PC-3 (cell line): ENCODE data around the gene RCBTB2. TPM values are rescaled to one million over a fixed set of nuclear protein-coding genes. Genes with fewer than 3 reads are reported as not detected.

ENCODE experiments used
- ATAC-seq: fragments of 200-7000 bp; cut with Tn5 transposase; 2 replicates; pipeline ENCODE4 v1.9.1; 2020; ENCODE audit warnings: mild to moderate bottlenecking, moderate library complexity
- BruUV-seq: library from RNA; stranded (reverse); fragments of 400-500 nt; replicated peaks from 2 replicates; lab custom pipeline; 2021; lab: Mats Ljungman, UMichigan
- CTCF ChIA-PET: fragments of 300-600 bp; sonication (Branson Sonifier 250); formaldehyde crosslinking; loops from one replicate; lab custom pipeline; 2022; ENCODE audit warnings: antibody characterized with exemption; lab: Charles Lee
- POLR2A ChIA-PET: fragments of 300-600 bp; sonication (Branson Sonifier 250); formaldehyde crosslinking; loops from one replicate; lab custom pipeline; 2022; ENCODE audit warnings: antibody characterized with exemption; ENCODE audit not compliant: unreplicated experiment; lab: Charles Lee
- DNase-seq: peaks from one replicate; pipeline ENCODE4 v3.0.0-alpha.2; 2015
- H2AFZ ChIP-seq: fragments of 300-600 bp; sonication (generic); 2 replicates; pipeline ENCODE4 v1.6.0; 2016; ENCODE audit warnings: antibody characterized with exemption, low read length
- H3F3A ChIP-seq: fragments of 300-600 bp; sonication (generic); one replicate; pipeline ENCODE4 v1.6.0; 2017; ENCODE audit warnings: antibody characterized with exemption, low read length, control low read depth, mild to moderate bottlenecking; ENCODE audit not compliant: unreplicated experiment
- H3K27ac ChIP-seq: fragments of 300-600 bp; sonication (generic); 2 replicates; pipeline ENCODE4 v1.5.1; 2016; ENCODE audit warnings: mild to moderate bottlenecking, low read length
- H3K27me3 ChIP-seq: fragments of 300-600 bp; sonication (generic); 2 replicates; pipeline ENCODE4 v1.6.1; 2016; ENCODE audit warnings: low read length, mixed read lengths
- H3K36me3 ChIP-seq: fragments of 300-600 bp; sonication (generic); 2 replicates; pipeline ENCODE4 v1.6.1; 2016; ENCODE audit warnings: low read depth, mixed run types, low read length, mixed read lengths
- H3K4me1 ChIP-seq: fragments of 300-600 bp; sonication (generic); 2 replicates; pipeline ENCODE4 v1.5.1; 2016; ENCODE audit warnings: low read length; ENCODE audit not compliant: insufficient read depth
- H3K4me2 ChIP-seq: fragments of 300-600 bp; sonication (generic); 2 replicates; pipeline ENCODE4 v1.6.0; 2016; ENCODE audit warnings: low read length
- H3K4me3 ChIP-seq: fragments of 300-600 bp; sonication (generic); 2 replicates; pipeline ENCODE4 v1.5.1; 2016; ENCODE audit warnings: mild to moderate bottlenecking, low read length, mixed read lengths
- H3K79me2 ChIP-seq: fragments of 300-600 bp; sonication (generic); 2 replicates; pipeline ENCODE4 v1.6.1; 2017; ENCODE audit warnings: low read length, mixed read lengths
- H3K9ac ChIP-seq: fragments of 300-600 bp; sonication (generic); 2 replicates; pipeline ENCODE4 v1.6.0; 2016; ENCODE audit warnings: mild to moderate bottlenecking, low read length
- H3K9me2 ChIP-seq: fragments of 300-600 bp; sonication (generic); replicated peaks from 2 replicates; pipeline ENCODE4 v1.6.1; 2016; ENCODE audit warnings: mixed run types, low read length, mixed read lengths
- H3K9me3 ChIP-seq: fragments of 300-600 bp; sonication (generic); 2 replicates; pipeline ENCODE4 v1.6.1; 2016; ENCODE audit warnings: low read length, mixed read lengths
- H4K20me1 ChIP-seq: fragments of 300-600 bp; sonication (generic); 2 replicates; pipeline ENCODE4 v1.6.1; 2016; ENCODE audit warnings: low read length, mixed read lengths
- EZH2 ChIP-seq: fragments of 300-600 bp; sonication (generic); IDR thresholded peaks from one replicate; pipeline ENCODE4 v1.6.1; 2017; ENCODE audit warnings: antibody characterized with exemption, mild to moderate bottlenecking, low read length; ENCODE audit not compliant: unreplicated experiment
- EZH2phosphoT487 ChIP-seq: fragments of 300-600 bp; sonication (generic); IDR thresholded peaks from 2 replicates; pipeline ENCODE4 v1.6.1; 2018; ENCODE audit warnings: mild to moderate bottlenecking, antibody characterized with exemption, low read length, borderline replicate concordance
- intact Hi-C: fragments of 100-400 bp; cut with micrococcal nuclease; formaldehyde crosslinking; loops from 2 replicates; pipeline ENCODE4 v1.9.0; 2023
- total RNA-seq: library from RNA; depleted of rRNA; stranded (reverse); fragments of >200 nt; gene quantifications from 2 replicates; pipeline ENCODE4 v1.2.3, GENCODE V29; 2014
- TF ChIP-seq, protein P1 (sequence below): fragments of 300-600 bp; sonication (generic); conservative IDR thresholded peaks from 2 replicates; pipeline ENCODE4 v1.5.1; 2017; ENCODE audit warnings: antibody characterized with exemption, low read depth, mild to moderate bottlenecking, low read length

RCBTB2 gene
- total RNA-seq, 1 experiment from 2014 or later = 2.5 TPM

DNA sequence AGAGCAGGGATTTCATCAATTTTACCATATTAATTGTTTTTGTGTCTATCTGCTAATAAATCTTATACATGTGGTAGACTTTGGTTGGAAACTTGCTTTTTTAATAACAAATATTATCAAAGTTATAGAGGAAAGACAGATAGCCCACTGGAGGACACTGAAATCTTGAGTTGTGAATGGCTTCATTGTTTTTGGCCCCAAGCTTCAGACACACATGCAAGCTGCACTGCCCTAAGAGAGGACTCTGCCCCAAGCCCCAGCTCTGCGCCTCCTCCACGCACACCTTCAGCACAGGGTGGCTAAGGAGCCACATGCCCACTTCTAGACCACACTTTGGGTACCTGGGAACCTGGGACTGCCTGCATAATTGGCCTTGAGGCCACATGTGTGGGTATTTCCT lies 35.2 kb downstream of the RCBTB2 start:
- H3K9me2 ChIP-seq = no peaks in the 10 kb centered on the region
- CTCF ChIA-PET = no interaction called here

DNA sequence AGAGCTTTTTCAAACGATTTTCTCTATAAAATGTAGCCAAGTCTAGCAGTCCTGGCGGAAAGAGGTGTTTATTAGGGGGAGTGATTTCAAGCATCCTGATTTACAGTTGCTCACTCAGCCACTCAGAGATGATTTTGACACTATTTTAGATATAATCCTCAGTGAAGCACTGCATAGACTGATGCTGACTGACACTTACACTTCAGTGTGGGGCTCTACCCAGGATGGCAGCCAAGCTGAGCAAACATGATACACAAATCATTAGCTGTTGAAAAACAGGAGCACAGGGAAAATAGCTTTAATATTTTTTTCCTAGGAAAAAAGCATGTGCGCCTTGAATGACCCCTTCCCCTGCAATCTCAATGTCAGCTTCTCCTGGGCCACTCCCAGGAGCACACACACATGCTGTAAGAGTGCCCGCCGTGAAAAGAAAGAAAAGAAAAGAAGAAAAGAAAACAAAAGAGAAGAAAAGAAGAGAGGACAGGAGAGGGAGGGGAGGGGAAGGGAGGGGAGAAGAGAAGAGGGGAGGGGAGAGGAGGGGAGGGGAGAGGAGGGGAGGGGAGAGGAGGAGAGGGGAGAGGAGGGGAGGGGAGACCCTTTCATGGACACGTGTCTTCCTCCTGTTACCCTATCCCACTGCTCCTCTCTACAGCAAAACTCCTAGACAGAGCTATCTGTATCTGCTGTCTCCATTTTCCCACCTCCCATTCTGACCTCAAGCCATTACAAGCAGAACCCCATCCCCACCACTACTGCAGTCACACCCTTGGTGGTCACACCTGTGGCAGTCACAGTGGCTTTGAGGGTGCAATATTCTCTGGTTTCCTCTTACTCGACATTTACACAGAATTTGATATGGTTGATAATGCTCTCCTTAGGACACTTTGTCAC lies 36.4 kb downstream of the RCBTB2 start:
- intact Hi-C loops = no loop called here
- ATAC-seq = no peak
- CTCF ChIA-PET = no interaction called here

More for the DNA sequence above, 35.2 kb downstream of the RCBTB2 start:
- no peak overlapping the region for H3K4me2 ChIP-seq
- H3K79me2 ChIP-seq = no peaks in the 10 kb centered on the region
- no peak overlapping the region for H3K4me3 ChIP-seq
- no peak for ATAC-seq
- POLR2A ChIA-PET = no interaction called here
- no peak for TF ChIP-seq EZH2phosphoT487
- TF ChIP-seq, protein P1, sequence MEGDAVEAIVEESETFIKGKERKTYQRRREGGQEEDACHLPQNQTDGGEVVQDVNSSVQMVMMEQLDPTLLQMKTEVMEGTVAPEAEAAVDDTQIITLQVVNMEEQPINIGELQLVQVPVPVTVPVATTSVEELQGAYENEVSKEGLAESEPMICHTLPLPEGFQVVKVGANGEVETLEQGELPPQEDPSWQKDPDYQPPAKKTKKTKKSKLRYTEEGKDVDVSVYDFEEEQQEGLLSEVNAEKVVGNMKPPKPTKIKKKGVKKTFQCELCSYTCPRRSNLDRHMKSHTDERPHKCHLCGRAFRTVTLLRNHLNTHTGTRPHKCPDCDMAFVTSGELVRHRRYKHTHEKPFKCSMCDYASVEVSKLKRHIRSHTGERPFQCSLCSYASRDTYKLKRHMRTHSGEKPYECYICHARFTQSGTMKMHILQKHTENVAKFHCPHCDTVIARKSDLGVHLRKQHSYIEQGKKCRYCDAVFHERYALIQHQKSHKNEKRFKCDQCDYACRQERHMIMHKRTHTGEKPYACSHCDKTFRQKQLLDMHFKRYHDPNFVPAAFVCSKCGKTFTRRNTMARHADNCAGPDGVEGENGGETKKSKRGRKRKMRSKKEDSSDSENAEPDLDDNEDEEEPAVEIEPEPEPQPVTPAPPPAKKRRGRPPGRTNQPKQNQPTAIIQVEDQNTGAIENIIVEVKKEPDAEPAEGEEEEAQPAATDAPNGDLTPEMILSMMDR = no peak
- no peak for TF ChIP-seq EZH2
- H3K36me3 ChIP-seq = no peaks in the 10 kb centered on the region
- H2AFZ ChIP-seq = no peak overlapping the region
- H3F3A ChIP-seq = peaks cover 8% of the 10 kb centered on the region
- no peaks in the 10 kb centered on the region for H4K20me1 ChIP-seq
- no peak overlapping the region for H3K27ac ChIP-seq
- intact Hi-C loops = no loop called here
- H3K27me3 ChIP-seq = no peaks in the 10 kb centered on the region
- H3K4me1 ChIP-seq = peaks cover 39% of the 10 kb centered on the region
- no TSS peak for BruUV-seq
- no peak for DNase-seq
- H3K9me3 ChIP-seq = no peaks in the 10 kb centered on the region
- H3K9ac ChIP-seq = no peak overlapping the region

More for the DNA sequence above, 36.4 kb downstream of the RCBTB2 start:
- Histone ChIP-seq H3K9me2 (no peaks in the 10 kb centered on the region), H3K27ac (no peak overlapping the region), H3K79me2 (no peaks in the 10 kb centered on the region), H3F3A (peaks cover 8% of the 10 kb centered on the region), H2AFZ (no peak overlapping the region), H3K4me2 (no peak overlapping the region), H3K9ac (no peak overlapping the region), H3K4me1 (peaks cover 41% of the 10 kb centered on the region), H3K36me3 (no peaks in the 10 kb centered on the region), H3K9me3 (no peaks in the 10 kb centered on the region), H4K20me1 (no peaks in the 10 kb centered on the region), H3K27me3 (no peaks in the 10 kb centered on the region), H3K4me3 (no peak overlapping the region)
- DNase-seq = no peak
- no TSS peak for BruUV-seq
- POLR2A ChIA-PET = no interaction called here
- TF ChIP-seq EZH2phosphoT487 = no peak
- TF ChIP-seq, protein P1 = no peak
- no peak for TF ChIP-seq EZH2
